CD14-positive monocyte (primary cell): ENCODE measurements around the gene HLA-DPA1. TPM values are rescaled to one million over a fixed set of nuclear protein-coding genes. Genes with fewer than 3 reads are reported as not detected.

Experiments used
- DNase-seq, 3 donors: peaks; one replicate each; pipeline ENCODE4 v3.0.0-alpha.2; 2011 to 2022
- H2AFZ ChIP-seq: 2 replicates; pipeline ENCODE4 v1.6.0; 2012; ENCODE audit warnings: mild to moderate bottlenecking, low read depth, low read length, inconsistent platforms; ENCODE audit not compliant: insufficient read depth, poor library complexity, severe bottlenecking
- H3K27ac ChIP-seq, 2 donors: 1 replicate in 1 of 2; 2 replicates in 1 of 2; pipeline ENCODE4 v1.5.1; 2012 to 2013; ENCODE audit warnings: low read length in 2 of 2, control low read depth in 1 of 2, inconsistent platforms in 1 of 2, low read depth in 1 of 2, mild to moderate bottlenecking in 1 of 2
- H3K27me3 ChIP-seq, 2 donors: one replicate each; pipeline versions ENCODE4 v1.6.0 to v1.6.1; 2011 to 2013; ENCODE audit warnings: low read length in 2 of 2; ENCODE audit not compliant: control insufficient read depth in 2 of 2, insufficient read depth in 2 of 2
- H3K36me3 ChIP-seq, 2 donors: replicated peaks in 1 of 2; 1 replicate in 1 of 2; 2 replicates in 1 of 2; pipeline versions ENCODE4 v1.5.1 to v1.6.1; 2012 to 2013; ENCODE audit warnings: low read length in 2 of 2, control low read depth in 1 of 2, inconsistent platforms in 1 of 2, mild to moderate bottlenecking in 1 of 2; ENCODE audit not compliant: insufficient read depth in 2 of 2, control insufficient read depth in 1 of 2
- H3K4me1 ChIP-seq, 2 donors: 1 replicate in 1 of 2; 2 replicates in 1 of 2; pipeline versions ENCODE4 v1.5.1 to v1.6.1; 2012 to 2013; ENCODE audit warnings: low read length in 2 of 2, control low read depth in 1 of 2, inconsistent platforms in 1 of 2, mild to moderate bottlenecking in 1 of 2, moderate library complexity in 1 of 2; ENCODE audit not compliant: insufficient read depth in 2 of 2, control insufficient read depth in 1 of 2
- H3K4me2 ChIP-seq: replicated peaks from 2 replicates; pipeline ENCODE3; 2012; ENCODE audit warnings: low read length, moderate library complexity, mild to moderate bottlenecking; ENCODE audit not compliant: poor library complexity, severe bottlenecking; ENCODE audit errors: extremely low read depth
- H3K4me3 ChIP-seq, 3 experiments: fragments of 200-600 bp in 1 of 3; sonication (generic) in 1 of 3; replicated peaks in 1 of 3; 1 replicate in 2 of 3; 2 replicates in 1 of 3; pipeline ENCODE4 v1.5.1; 2011 to 2013; ENCODE audit warnings: low read length in 3 of 3, mild to moderate bottlenecking in 3 of 3, control low read depth in 2 of 3, low read depth in 2 of 3, inconsistent platforms in 1 of 3, moderate library complexity in 1 of 3
- H3K79me2 ChIP-seq: 2 replicates; pipeline ENCODE4 v1.6.0; 2012; ENCODE audit warnings: mild to moderate bottlenecking, control low read depth, inconsistent platforms, low read length, moderate library complexity; ENCODE audit not compliant: insufficient read depth
- H3K9ac ChIP-seq: 2 replicates; pipeline ENCODE4 v1.6.0; 2017; ENCODE audit warnings: low read length, mild to moderate bottlenecking; ENCODE audit not compliant: insufficient read depth, poor library complexity, severe bottlenecking
- H3K9me3 ChIP-seq, 2 donors: replicated peaks in 1 of 2; 1 replicate in 1 of 2; 2 replicates in 1 of 2; pipeline versions ENCODE4 v1.5.1 to v1.6.1; 2012 to 2013; ENCODE audit warnings: low read length in 2 of 2, control low read depth in 1 of 2; ENCODE audit not compliant: control insufficient read depth in 1 of 2, insufficient read depth in 1 of 2
- H4K20me1 ChIP-seq: 2 replicates; pipeline ENCODE4 v1.6.0; 2012; ENCODE audit warnings: mild to moderate bottlenecking, low read length, control low read depth, moderate library complexity; ENCODE audit not compliant: insufficient read depth
- H3K27ac Mint-ChIP-seq, 7 donors: one replicate each; pipeline ENCODE4 v1.8.0; 2020; ENCODE audit warnings: mild to moderate bottlenecking in 7 of 7, mixed read lengths in 7 of 7, moderate library complexity in 6 of 7, inconsistent platforms in 2 of 7
- H3K27me3 Mint-ChIP-seq, 3 donors: one replicate each; pipeline ENCODE4 v1.8.0; 2021 to 2022; ENCODE audit warnings: low read depth in 3 of 3, mild to moderate bottlenecking in 3 of 3, mixed read lengths in 3 of 3, moderate library complexity in 3 of 3, inconsistent platforms in 1 of 3
- H3K36me3 Mint-ChIP-seq, 2 donors: one replicate each; pipeline ENCODE4 v1.8.0; 2020; ENCODE audit warnings: mixed read lengths in 2 of 2, inconsistent platforms in 1 of 2, mild to moderate bottlenecking in 1 of 2
- H3K4me1 Mint-ChIP-seq: one replicate; pipeline ENCODE4 v1.8.0; 2020; ENCODE audit warnings: mild to moderate bottlenecking, mixed read lengths
- H3K4me3 Mint-ChIP-seq, 2 donors: one replicate each; pipeline ENCODE4 v1.8.0; 2020; ENCODE audit warnings: mild to moderate bottlenecking in 2 of 2, mixed read lengths in 2 of 2, moderate library complexity in 1 of 2
- H3K9me3 Mint-ChIP-seq, 7 donors: one replicate each; pipeline ENCODE4 v1.8.0; 2020 to 2022; ENCODE audit warnings: mixed read lengths in 7 of 7, mild to moderate bottlenecking in 6 of 7, moderate library complexity in 6 of 7, inconsistent platforms in 2 of 7
- WGBS: methylation state at CpG from one replicate; pipeline ENCODE4 v1.1.5; 2013; ENCODE audit warnings: missing lambda C conversion rate; ENCODE audit not compliant: insufficient coverage; 5-methylcytosine and 5-hydroxymethylcytosine counted together
- intact Hi-C, 2 donors: fragments of 100-400 bp; cut with micrococcal nuclease; formaldehyde crosslinking; loops; one replicate each; pipeline versions ENCODE4 v1.15.0 to v1.15.1; 2023
- polyA plus RNA-seq, 3 donors: library from polyadenylated mRNA; depleted of rRNA in 1 of 3; unstranded in 2 of 3; stranded (reverse) in 1 of 3; fragments of 300-500 nt in 2 of 3; fragments of >200 nt in 1 of 3; fragmentation: Illumina TruSeq in 2 of 3; gene quantifications; 1 replicate in 2 of 3; 2 replicates in 1 of 3; pipeline ENCODE4 v1.2.3, GENCODE V29; 2012 to 2021
- TF ChIP-seq, protein P1 (sequence below): fragments of 200-600 bp; IDR thresholded peaks from one replicate; pipeline ENCODE4 v1.8.0; 2022; ENCODE audit warnings: antibody characterized with exemption, mild to moderate bottlenecking

The HLA-DPA1 gene
- polyA plus RNA-seq, 3 donors: 578 to 1,024 (median 796) TPM

DNA sequence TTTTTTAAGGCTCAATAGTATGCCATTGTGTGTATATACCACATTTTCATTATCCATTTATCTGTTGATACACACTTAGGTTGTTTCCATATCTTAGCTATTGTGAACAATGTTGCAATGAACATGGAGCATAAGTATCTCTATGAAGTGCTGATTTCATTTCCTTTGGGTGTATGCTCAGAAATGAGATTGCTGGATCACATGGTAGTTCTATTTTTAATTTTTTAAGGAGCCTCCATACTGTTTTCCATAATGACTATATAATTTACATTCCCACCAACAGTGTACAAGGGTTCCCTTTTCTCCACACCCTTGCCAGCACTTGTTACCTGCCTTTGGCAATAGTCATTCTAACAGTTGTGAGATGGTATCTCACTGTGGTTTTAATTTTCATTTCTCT lies 48.9 kb downstream of the HLA-DPA1 start:
- no peak overlapping the region for H3K9ac ChIP-seq
- H3K27me3 Mint-ChIP-seq: peaks cover 0 to 2% (median 0%) of the 10 kb centered on the region in 3 donors
- H3K4me1 Mint-ChIP-seq: peaks cover 43% of the 10 kb centered on the region
- H2AFZ ChIP-seq: no peak overlapping the region
- H3K4me3 Mint-ChIP-seq: no peak overlapping the region
- H3K36me3 Mint-ChIP-seq: no peaks in the 10 kb centered on the region
- no peaks in the 10 kb centered on the region for H3K79me2 ChIP-seq
- H3K36me3 ChIP-seq: no peaks in the 10 kb centered on the region
- no peaks in the 10 kb centered on the region for H3K27me3 ChIP-seq
- no peak overlapping the region for H3K27ac Mint-ChIP-seq
- peaks cover 0 to 4% (median 0%) of the 10 kb centered on the region in 7 donors for H3K9me3 Mint-ChIP-seq
- no peak for DNase-seq
- intact Hi-C loops: loop anchor here in 1 of 2 donors (10.0 kb wide), 1 partner anchor 120 kb away; no protein-coding TSS in a partner anchor
- no peaks in the 10 kb centered on the region for H4K20me1 ChIP-seq
- H3K9me3 ChIP-seq: no peaks in the 10 kb centered on the region
- no peak overlapping the region for H3K4me2 ChIP-seq
- TF ChIP-seq, protein P1, sequence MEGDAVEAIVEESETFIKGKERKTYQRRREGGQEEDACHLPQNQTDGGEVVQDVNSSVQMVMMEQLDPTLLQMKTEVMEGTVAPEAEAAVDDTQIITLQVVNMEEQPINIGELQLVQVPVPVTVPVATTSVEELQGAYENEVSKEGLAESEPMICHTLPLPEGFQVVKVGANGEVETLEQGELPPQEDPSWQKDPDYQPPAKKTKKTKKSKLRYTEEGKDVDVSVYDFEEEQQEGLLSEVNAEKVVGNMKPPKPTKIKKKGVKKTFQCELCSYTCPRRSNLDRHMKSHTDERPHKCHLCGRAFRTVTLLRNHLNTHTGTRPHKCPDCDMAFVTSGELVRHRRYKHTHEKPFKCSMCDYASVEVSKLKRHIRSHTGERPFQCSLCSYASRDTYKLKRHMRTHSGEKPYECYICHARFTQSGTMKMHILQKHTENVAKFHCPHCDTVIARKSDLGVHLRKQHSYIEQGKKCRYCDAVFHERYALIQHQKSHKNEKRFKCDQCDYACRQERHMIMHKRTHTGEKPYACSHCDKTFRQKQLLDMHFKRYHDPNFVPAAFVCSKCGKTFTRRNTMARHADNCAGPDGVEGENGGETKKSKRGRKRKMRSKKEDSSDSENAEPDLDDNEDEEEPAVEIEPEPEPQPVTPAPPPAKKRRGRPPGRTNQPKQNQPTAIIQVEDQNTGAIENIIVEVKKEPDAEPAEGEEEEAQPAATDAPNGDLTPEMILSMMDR: no peak
- H3K4me3 ChIP-seq: no peak overlapping the region
- peaks cover 38 to 46% of the 10 kb centered on the region in 2 donors for H3K4me1 ChIP-seq
- no peak overlapping the region for H3K27ac ChIP-seq

DNA sequence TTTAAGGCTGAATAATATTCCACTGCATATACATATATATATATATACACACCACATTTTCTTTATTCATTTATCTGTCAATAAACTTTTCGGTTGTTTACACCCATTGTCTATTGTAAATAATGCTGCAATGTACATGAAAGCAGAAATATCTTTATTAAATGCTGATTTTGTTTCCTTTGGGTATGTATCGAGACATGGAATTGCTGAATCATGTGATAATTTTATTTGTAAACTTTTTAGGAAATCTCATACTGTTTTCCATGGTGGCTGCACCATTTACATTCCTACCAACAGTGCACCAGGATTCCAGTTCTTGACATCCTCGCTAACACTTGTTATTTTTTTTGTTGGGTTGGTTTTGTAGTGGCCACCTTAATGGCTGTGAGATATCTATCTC lies 49.9 kb downstream of the HLA-DPA1 start:
- Histone ChIP-seq H2AFZ (no peak overlapping the region), H3K9ac (no peak overlapping the region), H3K4me1 (peaks cover 37 to 46% of the 10 kb centered on the region in 2 donors), H3K79me2 (no peaks in the 10 kb centered on the region), H4K20me1 (no peaks in the 10 kb centered on the region), H3K27me3 (no peaks in the 10 kb centered on the region), H3K4me2 (no peak overlapping the region), H3K9me3 (no peaks in the 10 kb centered on the region), H3K27ac (no peak overlapping the region), H3K4me3 (no peak overlapping the region), H3K36me3 (no peaks in the 10 kb centered on the region)
- no CpG with 5 or more reads among the region's 3 CpGs for WGBS
- Mint-ChIP-seq H3K27ac (no peak overlapping the region), H3K9me3 (peaks cover 0 to 4% (median 0%) of the 10 kb centered on the region in 7 donors), H3K4me3 (no peak overlapping the region), H3K4me1 (peaks cover 44% of the 10 kb centered on the region), H3K27me3 (no peaks in the 10 kb centered on the region), H3K36me3 (no peaks in the 10 kb centered on the region)
- DNase-seq: no peak
- intact Hi-C loops: loop anchor here in 1 of 2 donors (10.0 kb wide), 1 partner anchor 121 kb away; no protein-coding TSS in a partner anchor
- TF ChIP-seq, protein P1: no peak
